HepG2 (cell line): ENCODE measurements around the gene TSPAN17. TPM values are rescaled to one million over a fixed set of nuclear protein-coding genes. Genes with fewer than 3 reads are reported as not detected.

Experiments used
- ATAC-seq: fragments of 200-7000 bp; cut with Tn5 transposase; 3 replicates; pipeline ENCODE4 v1.9.1; 2020; ENCODE audit warnings: mild to moderate bottlenecking, moderate library complexity
- BruUV-seq: library from RNA; stranded (reverse); fragments of 400-500 nt; replicated peaks from 2 replicates; lab custom pipeline; 2021; lab: Mats Ljungman, UMichigan
- CTCF ChIA-PET: fragments of 300-600 bp; formaldehyde crosslinking; extraction: SDS; loops from one replicate; lab custom pipeline; 2021; ENCODE audit warnings: low total read pairs, inconsistent platforms, low intra/inter-chr PET ratio; lab: Yijun Ruan, JAX
- POLR2A ChIA-PET: fragments of 350-600 bp; sonication (Branson Sonifier 250); formaldehyde crosslinking; loops from one replicate; lab custom pipeline; 2020; ENCODE audit warnings: antibody characterized with exemption, inconsistent platforms; lab: Yijun Ruan, JAX
- DNase-seq: peaks from one replicate; pipeline ENCODE4 v3.0.0-alpha.2; 2015; ENCODE audit warnings: low spot score
- FAIRE-seq: peaks from 3 replicates; lab custom pipeline; 2011; peaks lifted over from hg19 to GRCh38; lab: Jason Lieb, UNC
- H2AFZ ChIP-seq: one replicate; pipeline ENCODE4 v1.6.1; 2011; ENCODE audit warnings: low read length, inconsistent platforms
- H3K27ac ChIP-seq: fragments of 300-600 bp; 3 replicates; pipeline ENCODE4 v1.8.0; 2011; ENCODE audit warnings: mixed run types, mild to moderate bottlenecking, mixed read lengths, low read length, inconsistent platforms; ENCODE audit not compliant: insufficient read depth; ENCODE audit errors: extremely low read length
- H3K27me3 ChIP-seq, 2 experiments: fragments of 200-600 bp in 1 of 2; 2 replicates in 1 of 2; 3 replicates in 1 of 2; pipeline versions ENCODE4 v1.6.0 to v1.8.0; 2011; ENCODE audit warnings: low read length in 2 of 2, mild to moderate bottlenecking in 2 of 2, moderate library complexity in 2 of 2, inconsistent platforms in 1 of 2; ENCODE audit not compliant: insufficient read depth in 2 of 2, control insufficient read depth in 1 of 2
- H3K36me3 ChIP-seq, 2 experiments: fragments of 200-600 bp in 1 of 2; replicated peaks in 1 of 2; 2 replicates in 1 of 2; 3 replicates in 1 of 2; pipeline versions ENCODE4 v1.5.1 to v1.8.0; 2011; ENCODE audit warnings: low read length in 2 of 2, inconsistent platforms in 1 of 2; ENCODE audit not compliant: insufficient read depth in 2 of 2, control insufficient read depth in 1 of 2
- H3K4me1 ChIP-seq: 2 replicates; pipeline ENCODE4 v1.5.1; 2012; ENCODE audit warnings: low read length, inconsistent platforms; ENCODE audit not compliant: insufficient read depth
- H3K4me2 ChIP-seq: 2 replicates; pipeline ENCODE4 v1.6.0; 2011; ENCODE audit warnings: low read depth, low read length, inconsistent platforms
- H3K4me3 ChIP-seq, 3 experiments: fragments of 200-600 bp in 1 of 3; sonication (generic), shearing (Covaris generic) in 1 of 3; replicated peaks in 1 of 3; 2 replicates each; pipeline ENCODE4 v1.5.1; 2011 to 2016; ENCODE audit warnings: low read length in 3 of 3, inconsistent platforms in 2 of 3, low read depth in 2 of 3, mild to moderate bottlenecking in 2 of 3, control low read depth in 1 of 3, mixed read lengths in 1 of 3; ENCODE audit not compliant: insufficient read depth in 1 of 3
- H3K79me2 ChIP-seq: one replicate; pipeline ENCODE4 v1.6.1; 2011; ENCODE audit warnings: low read length, inconsistent platforms; ENCODE audit not compliant: insufficient read depth
- H3K9ac ChIP-seq: 2 replicates; pipeline ENCODE4 v1.6.0; 2011; ENCODE audit warnings: mild to moderate bottlenecking, low read depth, low read length, inconsistent platforms; ENCODE audit not compliant: insufficient read depth
- H3K9me3 ChIP-seq: 2 replicates; pipeline ENCODE4 v1.5.1; 2012; ENCODE audit warnings: mild to moderate bottlenecking, low read length
- H4K20me1 ChIP-seq: 2 replicates; pipeline ENCODE4 v1.6.0; 2011; ENCODE audit warnings: inconsistent platforms, mild to moderate bottlenecking, low read length, moderate library complexity; ENCODE audit not compliant: insufficient read depth
- CREM ChIP-seq, 2 experiments: sonication (generic) in 1 of 2; formaldehyde crosslinking in 1 of 2; IDR thresholded peaks; 2 replicates each; pipeline versions ENCODE4 v1.4.0 to v1.6.1; 2016 to 2020; ENCODE audit warnings: antibody characterized with exemption in 1 of 2, mild to moderate bottlenecking in 1 of 2, missing genetic modification reagents in 1 of 2
- CTCF ChIP-seq: sonication (generic); formaldehyde crosslinking; IDR thresholded peaks from 2 replicates; pipeline ENCODE4 v1.5.0; 2020; ENCODE audit warnings: mild to moderate bottlenecking, missing genetic modification reagents, moderate library complexity
- HMG20B ChIP-seq: conservative IDR thresholded peaks from 2 replicates; pipeline ENCODE4 v1.6.1; 2016; ENCODE audit warnings: missing genetic modification reagents, missing compliant biosample characterization
- JDP2 ChIP-seq: sonication (generic); formaldehyde crosslinking; IDR thresholded peaks from 2 replicates; pipeline ENCODE4 v1.8.1; 2022; ENCODE audit warnings: missing genetic modification reagents, borderline replicate concordance
- KLF6 ChIP-seq: IDR thresholded peaks from 2 replicates; pipeline ENCODE4 v1.8.0; 2016; ENCODE audit warnings: missing biosample characterization, missing genetic modification reagents
- MIER3 ChIP-seq: IDR thresholded peaks from 2 replicates; pipeline ENCODE4 v1.6.1; 2016; ENCODE audit warnings: missing compliant biosample characterization, borderline replicate concordance
- SP1 ChIP-seq, 2 experiments: fragments of 450-650 bp in 1 of 2; sonication (generic) in 1 of 2; formaldehyde crosslinking in 1 of 2; IDR thresholded peaks; 2 replicates each; pipeline versions ENCODE4 v1.4.0 to v1.6.1; 2016 to 2020; ENCODE audit warnings: missing genetic modification reagents in 1 of 2
- TEAD2 ChIP-seq: sonication (generic); formaldehyde crosslinking; IDR thresholded peaks from 2 replicates; pipeline ENCODE4 v1.9.0; 2021; ENCODE audit warnings: missing genetic modification reagents
- TOE1 ChIP-seq: sonication (generic); formaldehyde crosslinking; IDR thresholded peaks from 2 replicates; pipeline ENCODE4 v1.4.0; 2020; ENCODE audit warnings: mild to moderate bottlenecking, missing genetic modification reagents
- XRCC5 ChIP-seq: fragments of 200-400 bp; formaldehyde crosslinking; optimal IDR thresholded peaks from 2 replicates; pipeline ENCODE3; 2017; ENCODE audit warnings: mild to moderate bottlenecking, low read length
- ZFP91 ChIP-seq: sonication (generic); formaldehyde crosslinking; IDR thresholded peaks from 2 replicates; pipeline ENCODE4 v1.9.0; 2022; ENCODE audit warnings: missing genetic modification reagents, mild to moderate bottlenecking, borderline replicate concordance
- ZNF263 ChIP-seq: sonication (generic); formaldehyde crosslinking; IDR thresholded peaks from 2 replicates; pipeline ENCODE4 v1.4.0; 2020; ENCODE audit warnings: missing genetic modification reagents
- ZNF615 ChIP-seq: sonication (generic); formaldehyde crosslinking; IDR thresholded peaks from 2 replicates; pipeline ENCODE4 v1.5.0; 2020; ENCODE audit warnings: mild to moderate bottlenecking, missing genetic modification reagents, borderline replicate concordance
- ZNF790 ChIP-seq: sonication (generic); formaldehyde crosslinking; IDR thresholded peaks from 2 replicates; pipeline ENCODE4 v1.8.0; 2022; ENCODE audit warnings: missing genetic modification reagents, mild to moderate bottlenecking, borderline replicate concordance
- ZNF792 ChIP-seq: IDR thresholded peaks from 2 replicates; pipeline ENCODE4 v1.6.1; 2016
- ZSCAN9 ChIP-seq: IDR thresholded peaks from 2 replicates; pipeline ENCODE4 v1.6.1; 2016; ENCODE audit warnings: borderline replicate concordance
- WGBS: methylation state at CpG from one replicate; pipeline ENCODE4 v1.1.6; 2017; ENCODE audit warnings: low lambda C conversion rate; 5-methylcytosine and 5-hydroxymethylcytosine counted together
- in situ Hi-C: cut with HindIII; loops from 2 replicates; pipeline ENCODE4 v1.10.0; 2017; ENCODE audit warnings: low pct_unique_long_range_greater_than_20kb; ENCODE audit not compliant: extremely low pct_ligation_motif_present
- intact Hi-C: fragments of 100-400 bp; cut with micrococcal nuclease; formaldehyde crosslinking; loops from one replicate; pipeline ENCODE4 v1.10.0; 2022; ENCODE audit not compliant: unreplicated experiment
- polyA plus RNA-seq, 8 experiments: library from polyadenylated mRNA; depleted of rRNA in 3 of 8; stranded (reverse) in 7 of 8; unstranded in 1 of 8; fragments of >200 nt; fragmentation: Illumina TruSeq in 4 of 8; extraction: Trizol in 4 of 8; gene quantifications; 2 replicates each; pipeline versions ENCODE4 v1.2.1 to v1.2.3, GENCODE V29; 2011 to 2016; ENCODE audit warnings: low read depth in 4 of 8, missing spikeins in 1 of 8, mixed read lengths in 1 of 8; ENCODE audit not compliant: insufficient read depth in 1 of 8
- total RNA-seq, 5 experiments: library from RNA; depleted of rRNA; stranded (reverse); fragments of >200 nt; fragmentation: Illumina TruSeq; extraction: Trizol; gene quantifications; 2 replicates each; pipeline ENCODE4 v1.2.3, GENCODE V29; 2016; ENCODE audit warnings: low read depth in 1 of 5
- TF ChIP-seq, protein P1 (sequence below): sonication (generic); formaldehyde crosslinking; IDR thresholded peaks from 2 replicates; pipeline ENCODE4 v1.5.0; 2020; ENCODE audit warnings: missing genetic modification reagents, mild to moderate bottlenecking, borderline replicate concordance
- TF ChIP-seq, protein P2 (sequence below): sonication (generic); formaldehyde crosslinking; IDR thresholded peaks from 2 replicates; pipeline ENCODE4 v1.5.1; 2020; ENCODE audit warnings: missing genetic modification reagents, mild to moderate bottlenecking, borderline replicate concordance

Gene TSPAN17
- total and polyA plus RNA-seq, 2 of the 13 experiments (the other 11 are each of a cell fraction or from before 2014, with no cell fraction given) = 11.5 to 15.0 TPM

DNA sequence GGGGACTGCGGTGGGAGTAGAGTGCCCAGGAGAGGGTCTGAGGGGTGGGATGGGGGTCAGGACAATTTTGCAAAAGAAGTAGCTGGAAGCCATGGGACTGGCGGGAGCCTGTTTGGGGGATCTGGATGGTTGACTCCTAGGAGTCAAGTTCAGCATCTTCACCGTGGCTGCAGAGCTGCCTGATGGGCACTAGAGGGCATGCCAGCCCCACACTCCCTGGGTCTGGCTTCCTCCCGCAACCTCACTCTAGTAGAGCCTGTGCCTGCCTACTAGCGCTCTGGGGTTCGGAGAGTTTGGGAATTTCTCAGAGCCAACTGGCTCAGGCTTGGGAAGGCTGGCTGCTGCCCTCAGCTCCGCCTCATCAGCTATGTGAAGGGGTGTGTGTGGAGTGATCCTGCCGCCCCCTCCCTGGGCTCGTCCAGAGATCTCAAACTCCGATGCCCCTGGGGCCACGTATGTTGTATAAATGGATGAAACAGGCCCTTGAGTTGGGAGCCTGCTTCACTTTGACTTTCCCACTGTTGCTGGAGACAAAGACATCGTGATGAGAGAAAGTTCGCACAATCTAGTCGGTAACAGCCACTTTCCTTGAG, 10.8 kb downstream of the TSPAN17 start:
- Histone ChIP-seq H2AFZ (no peak overlapping the region), H3K4me3 (peak overlapping the region in 1 of 3 experiments; percentile 43; a peak in 1 of 6 replicates), H3K4me2 (peak overlapping the region; percentile 64), H3K4me1 (peaks cover 14% of the 10 kb centered on the region), H3K27ac (no peak overlapping the region), H4K20me1 (no peaks in the 10 kb centered on the region), H3K27me3 (peaks cover 0 to 2% of the 10 kb centered on the region in 2 experiments; a peak in 2 of 5 replicates), H3K36me3 (no peaks in the 10 kb centered on the region; a peak in 1 of 5 replicates), H3K9me3 (no peaks in the 10 kb centered on the region), H3K9ac (no peak overlapping the region), H3K79me2 (no peaks in the 10 kb centered on the region)
- peak; percentile 85 for ATAC-seq
- WGBS = 38% methylated on average over 10 of the region's 14 CpGs
- ChIA-PET CTCF (interaction anchor here (1.0 to 2.3 kb wide), 2 partner anchors 84 to 301 kb away, joined by 3 to 10 read pairs; no protein-coding TSS in a partner anchor), POLR2A (interaction anchor here (1.3 kb wide), 1 partner anchor 11 kb away, joined by 7 read pairs; the partner anchor contains the start of gene TSPAN17)
- intact Hi-C loops (loop anchor here (2.0 to 5.0 kb wide), 2 partner anchors 154 to 301 kb away; partner anchors contain the start of gene UNC5A), in situ Hi-C loops (no loop called here)
- peak; percentile 59 for DNase-seq
- TSS peak; percentile 57 for BruUV-seq
- FAIRE-seq = peak; percentile 82
- TF ChIP-seq, protein P1, sequence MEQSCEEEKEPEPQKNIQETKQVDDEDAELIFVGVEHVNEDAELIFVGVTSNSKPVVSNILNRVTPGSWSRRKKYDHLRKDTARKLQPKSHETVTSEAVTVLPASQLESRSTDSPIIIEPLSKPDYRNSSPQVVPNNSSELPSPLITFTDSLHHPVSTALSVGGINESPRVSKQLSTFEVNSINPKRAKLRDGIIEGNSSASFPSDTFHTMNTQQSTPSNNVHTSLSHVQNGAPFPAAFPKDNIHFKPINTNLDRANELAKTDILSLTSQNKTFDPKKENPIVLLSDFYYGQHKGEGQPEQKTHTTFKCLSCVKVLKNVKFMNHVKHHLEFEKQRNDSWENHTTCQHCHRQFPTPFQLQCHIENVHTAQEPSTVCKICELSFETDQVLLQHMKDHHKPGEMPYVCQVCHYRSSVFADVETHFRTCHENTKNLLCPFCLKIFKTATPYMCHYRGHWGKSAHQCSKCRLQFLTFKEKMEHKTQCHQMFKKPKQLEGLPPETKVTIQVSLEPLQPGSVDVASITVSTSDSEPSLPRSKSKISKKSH (CRISPR knock-in tag) = 0 out of 2 replicates have a peak, but pooled peaks have one; percentile 51
- TF ChIP-seq CREM (IDR thresholded peaks at IDR 0.05) = no peak
- TF ChIP-seq CREM (CRISPR knock-in tag; IDR thresholded peaks at IDR 0.05) = no peak
- TF ChIP-seq ZNF615 (CRISPR knock-in tag) = no peak
- TF ChIP-seq ZFP91 (CRISPR knock-in tag) = peak; percentile 32; the same call in 1 of the 2 replicates
- TF ChIP-seq CTCF (CRISPR knock-in tag) = peak; percentile 95
- TF ChIP-seq SP1 (IDR thresholded peaks at IDR 0.05) = no peak
- TF ChIP-seq SP1 (CRISPR knock-in tag; IDR thresholded peaks at IDR 0.05) = no peak
- TF ChIP-seq TEAD2 (CRISPR knock-in tag) = no peak
- no peak for TF ChIP-seq MIER3 (CRISPR knock-in tag)
- TF ChIP-seq ZNF790 (CRISPR knock-in tag) = no peak
- TF ChIP-seq ZSCAN9 (CRISPR knock-in tag) = no peak
- peak; percentile 80 for TF ChIP-seq XRCC5
- TF ChIP-seq ZNF792 (CRISPR knock-in tag) = 0 out of 2 replicates have a peak, but pooled peaks have one; percentile 23
- TF ChIP-seq KLF6 (CRISPR knock-in tag) = no peak
- TF ChIP-seq JDP2 (CRISPR knock-in tag) = no peak
- no peak for TF ChIP-seq TOE1 (CRISPR knock-in tag)
- TF ChIP-seq, protein P2, sequence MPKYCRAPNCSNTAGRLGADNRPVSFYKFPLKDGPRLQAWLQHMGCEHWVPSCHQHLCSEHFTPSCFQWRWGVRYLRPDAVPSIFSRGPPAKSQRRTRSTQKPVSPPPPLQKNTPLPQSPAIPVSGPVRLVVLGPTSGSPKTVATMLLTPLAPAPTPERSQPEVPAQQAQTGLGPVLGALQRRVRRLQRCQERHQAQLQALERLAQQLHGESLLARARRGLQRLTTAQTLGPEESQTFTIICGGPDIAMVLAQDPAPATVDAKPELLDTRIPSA (CRISPR knock-in tag) = no peak
- 0 out of 2 replicates have a peak, but pooled peaks have one; percentile 27 for TF ChIP-seq ZNF263 (CRISPR knock-in tag)
- TF ChIP-seq HMG20B (CRISPR knock-in tag) = no peak
